Measurements from ENCODE around the gene CTDSP2. TPM values are rescaled to one million over a fixed set of nuclear protein-coding genes. Genes with fewer than 3 reads are reported as not detected.

CTDSP2 gene
- total RNA-seq, 1 donor from 2014 or later: 150 TPM

DNA sequence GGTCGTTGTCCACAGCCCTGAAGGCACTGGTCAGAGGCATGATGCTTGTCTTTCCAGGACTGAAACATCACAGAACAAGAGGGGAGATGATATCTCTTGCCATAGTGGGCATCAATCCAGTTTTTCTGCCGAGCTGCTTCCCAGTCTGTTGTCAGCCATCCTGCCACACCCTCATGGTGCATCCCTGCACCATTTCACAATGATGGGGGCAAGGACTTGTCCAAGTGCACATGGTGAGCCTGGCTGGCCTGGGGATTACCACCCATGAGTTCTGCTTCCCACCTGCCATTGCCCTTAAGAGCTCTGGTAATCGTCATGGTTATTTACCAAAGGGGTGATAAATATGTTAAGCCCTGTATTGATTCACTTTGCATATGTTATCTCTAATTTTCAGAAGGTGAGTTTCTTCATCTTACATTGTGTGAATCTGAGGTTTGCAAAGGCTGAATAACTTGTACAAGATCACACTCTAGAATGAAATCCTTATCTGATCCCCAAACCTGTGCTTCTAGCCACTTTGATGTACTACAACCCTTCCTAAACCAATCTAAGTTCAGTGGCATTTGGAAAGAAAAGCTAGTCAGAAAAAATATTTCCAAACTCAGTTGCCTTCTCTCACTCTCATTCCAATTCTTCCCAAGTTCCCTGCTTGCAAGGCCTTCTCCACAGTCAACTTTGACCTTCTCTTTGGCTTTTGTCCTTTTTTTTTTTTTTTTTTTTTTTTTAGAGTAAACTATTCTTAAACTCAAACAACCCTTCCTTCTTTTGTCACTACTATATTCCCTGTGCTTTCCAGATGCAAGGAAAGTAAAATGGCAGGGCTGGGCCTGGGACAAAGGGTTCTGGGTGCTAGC lies 30.3 kb downstream of the CTDSP2 start:
- no peak for DNase-seq (ENCODE audit: low spot score)

DNA sequence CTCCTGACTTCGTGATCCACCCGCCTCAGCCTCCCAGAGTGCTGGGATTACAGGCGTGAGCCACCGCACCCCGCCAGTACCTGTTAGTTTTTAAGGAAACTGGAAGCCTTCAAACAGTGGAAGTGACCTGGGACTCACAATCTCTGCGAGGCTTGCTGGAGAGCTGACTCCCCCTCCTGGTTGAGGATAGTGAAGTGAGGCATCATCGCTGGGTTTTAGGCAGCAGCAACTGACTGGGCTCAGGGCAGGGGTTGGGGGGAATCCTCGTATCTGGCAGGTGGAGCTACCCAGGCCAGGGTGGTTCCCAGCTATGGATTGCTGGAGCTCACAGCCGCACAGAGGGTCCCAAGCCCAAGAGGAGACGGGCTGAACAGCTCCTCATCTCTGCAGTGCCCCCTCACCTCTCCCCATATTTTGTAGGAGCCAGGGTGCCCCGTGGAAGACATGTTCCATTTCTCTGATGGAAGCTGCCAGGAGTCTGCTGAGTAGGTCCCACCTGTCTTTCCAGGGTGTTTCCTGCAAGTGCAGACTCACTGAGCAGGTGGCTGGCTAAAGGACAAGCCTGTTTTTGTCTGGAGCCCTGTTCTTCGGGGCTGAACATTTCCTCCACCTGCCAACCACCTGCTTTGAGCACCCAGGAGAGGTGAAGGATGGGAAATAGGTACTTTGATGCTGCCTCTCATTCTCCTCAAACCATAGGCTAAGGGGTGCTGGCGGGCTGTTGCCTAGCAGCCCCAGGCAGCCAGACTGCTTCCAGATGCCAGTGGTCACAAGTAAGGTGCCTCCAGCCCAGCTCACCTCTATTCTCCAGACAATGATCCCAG lies 31.1 kb downstream of the CTDSP2 start:
- no peak for DNase-seq (ENCODE audit: low spot score)

DNA sequence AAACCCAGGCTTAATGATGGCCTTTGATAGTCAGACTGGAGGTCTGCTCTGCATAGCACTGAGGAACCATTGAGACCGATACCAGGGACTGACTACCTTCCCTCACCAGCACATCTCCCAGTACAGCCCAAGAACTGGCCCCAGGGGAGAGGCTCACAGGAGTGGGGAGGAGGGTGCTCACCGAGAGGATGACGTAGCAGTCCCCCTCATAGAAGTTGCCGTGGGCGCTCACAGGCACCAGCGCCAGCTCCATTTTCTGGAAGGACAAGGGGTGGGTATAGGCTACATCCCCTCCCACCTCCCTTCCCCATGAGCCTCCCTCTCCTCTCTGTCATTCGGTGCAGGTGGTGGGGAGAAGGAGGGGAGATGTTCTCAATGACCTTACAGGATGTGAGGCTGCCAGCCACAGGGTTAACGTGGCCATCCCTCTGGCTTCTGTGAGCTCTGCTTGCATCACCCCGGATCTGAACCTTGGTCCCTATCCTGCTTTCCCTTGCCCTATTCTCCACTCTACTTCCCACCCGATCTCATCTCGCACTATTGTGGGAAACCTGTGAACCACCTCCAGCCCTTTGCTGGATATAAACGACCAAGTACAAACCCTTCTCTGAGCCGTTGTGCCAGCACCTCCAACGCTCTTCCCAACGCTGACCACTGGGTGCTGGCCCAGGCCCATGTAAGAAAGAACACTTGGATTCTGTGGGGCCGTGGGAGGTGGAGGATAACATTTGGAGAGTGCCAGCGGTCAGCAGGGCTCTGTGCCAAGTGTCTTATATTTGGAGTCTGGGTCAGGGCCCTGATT lies 32.4 kb downstream of the CTDSP2 start:
- DNase-seq (ENCODE audit: low spot score): no peak

DNA sequence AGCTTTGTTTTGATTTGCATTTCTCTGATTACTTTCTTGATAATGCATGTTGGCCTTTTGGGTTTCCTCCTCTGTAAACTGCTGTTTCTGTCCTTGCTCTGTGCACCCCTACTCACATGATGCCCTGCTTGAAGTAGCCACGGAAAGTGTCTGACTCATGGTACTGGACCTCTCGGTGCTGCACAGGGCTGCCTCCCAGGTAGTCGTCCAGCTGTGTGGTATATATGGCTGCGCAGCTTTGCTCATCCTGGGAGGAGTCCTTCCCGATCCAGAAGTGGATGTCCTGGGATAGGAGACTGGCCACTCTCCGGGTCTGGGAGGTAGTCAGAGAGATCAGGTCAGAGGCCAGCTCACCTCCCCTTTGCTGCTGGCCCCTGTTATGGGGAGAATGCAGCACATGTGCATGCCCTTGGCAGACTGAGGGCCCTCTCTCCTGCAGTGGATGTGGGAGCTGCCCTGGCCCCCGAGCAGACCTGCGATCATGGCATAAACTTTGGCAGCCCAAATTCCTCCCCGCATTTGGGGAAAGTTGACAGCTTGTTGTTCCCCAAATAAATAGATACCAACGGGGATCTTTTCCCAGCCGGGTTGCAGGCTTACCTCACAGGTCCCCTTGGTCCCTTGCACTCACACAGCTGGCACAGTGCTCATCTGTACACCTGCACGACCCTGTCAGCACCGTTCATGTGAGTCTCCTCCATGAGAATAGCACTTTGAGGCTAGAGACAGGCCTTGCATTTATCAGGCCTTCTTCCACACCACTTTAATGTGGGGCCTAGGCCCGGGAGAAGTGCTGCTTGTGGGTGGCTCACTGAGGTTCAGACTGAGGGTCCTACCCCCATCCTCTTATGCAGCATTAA lies 33.2 kb downstream of the CTDSP2 start:
- no peak for DNase-seq (ENCODE audit: low spot score)

DNA sequence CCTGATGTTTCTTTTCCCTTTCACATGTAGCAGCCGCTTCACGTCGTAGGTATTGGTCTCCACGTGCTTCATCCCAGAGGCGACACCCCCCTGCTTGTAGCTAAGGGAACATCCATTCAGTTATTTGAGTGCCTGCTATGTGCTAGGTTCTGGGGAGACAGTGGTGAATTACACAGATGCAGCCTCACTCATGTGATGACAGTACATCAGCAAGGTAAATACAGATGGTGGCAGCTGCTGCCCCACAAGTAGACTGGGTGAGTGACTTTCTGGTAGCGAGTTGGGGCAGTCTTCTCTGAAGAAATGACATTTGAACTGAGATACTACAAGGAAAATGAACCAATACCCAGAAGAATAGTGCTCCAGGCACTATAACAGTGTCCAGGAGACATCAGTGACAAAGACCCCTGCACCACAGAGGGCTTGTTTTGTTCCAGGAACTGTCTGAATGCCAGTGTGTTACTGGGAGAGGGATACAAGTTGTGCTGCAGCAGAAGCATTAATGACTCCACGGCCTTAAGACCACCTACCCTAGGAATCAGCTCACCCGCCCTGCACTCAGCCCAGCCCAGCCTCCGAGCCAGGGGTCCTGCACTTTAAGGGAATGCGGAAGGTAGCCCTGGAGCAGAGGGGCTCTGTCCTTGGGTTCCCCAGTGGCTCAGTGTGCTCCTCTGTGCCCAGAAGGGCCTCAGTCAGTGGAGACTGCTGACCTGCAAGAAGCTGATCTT lies 35.3 kb downstream of the CTDSP2 start:
- no peak for DNase-seq (ENCODE audit: low spot score)

DNA sequence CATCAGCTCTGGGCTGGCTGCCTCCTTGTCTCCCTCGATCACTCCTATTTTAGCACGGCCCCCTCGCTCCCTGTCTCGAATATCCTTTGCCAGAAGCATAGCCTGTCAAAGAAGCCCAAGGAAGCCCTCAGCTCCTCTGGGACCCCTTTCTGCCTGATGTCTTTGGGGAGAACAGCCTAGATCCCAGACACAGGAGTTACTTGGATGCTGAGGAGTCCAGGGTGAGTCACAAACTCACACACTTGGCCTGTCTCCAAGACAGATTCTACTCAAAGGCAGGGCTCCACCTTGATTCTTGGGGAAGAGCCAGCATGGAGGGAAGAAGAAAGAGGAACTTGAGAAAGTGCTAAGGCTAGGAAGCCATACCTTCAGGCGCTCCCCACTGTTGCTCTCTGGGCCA lies 36.1 kb downstream of the CTDSP2 start:
- DNase-seq (ENCODE audit: low spot score): no peak

DNA sequence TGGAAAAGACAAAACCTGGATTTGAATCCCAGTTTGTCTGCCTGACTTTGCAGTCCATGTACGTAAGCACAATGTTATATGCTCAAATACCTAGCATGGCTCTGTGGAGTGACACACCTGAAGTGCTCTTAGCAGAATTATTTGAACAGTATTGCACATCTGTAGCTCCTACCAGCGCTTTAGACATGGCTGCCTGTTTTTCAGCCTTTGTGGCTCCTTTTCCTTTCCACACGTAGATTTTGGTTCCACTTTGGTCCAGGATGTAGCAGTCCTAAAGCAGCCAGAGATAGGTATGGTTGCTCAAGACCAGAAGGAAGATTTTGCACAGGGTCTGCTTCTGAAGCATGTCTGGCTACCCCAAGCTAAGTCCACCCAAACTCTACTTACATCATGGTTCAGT lies 37.1 kb downstream of the CTDSP2 start:
- no peak for DNase-seq (ENCODE audit: low spot score)

DNA sequence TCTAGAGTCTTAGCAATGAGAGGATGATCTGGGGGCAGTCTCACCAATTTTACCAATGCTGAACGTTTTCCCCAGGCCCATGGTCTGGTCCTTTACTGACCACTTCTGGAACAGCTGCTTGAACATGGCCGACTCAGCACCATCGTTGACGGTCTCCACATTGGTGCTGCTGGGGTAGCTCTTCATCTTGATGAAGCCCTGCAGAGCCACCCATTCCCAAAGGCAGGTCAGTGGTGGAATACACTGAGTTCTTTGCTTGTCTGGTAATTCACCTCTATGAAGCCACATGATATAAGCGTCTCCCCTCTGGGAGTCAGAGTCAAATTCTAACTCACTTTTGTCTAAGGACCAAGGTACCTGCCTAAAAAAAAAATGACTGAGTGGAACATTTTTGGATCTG lies 38.2 kb downstream of the CTDSP2 start:
- no peak for DNase-seq (ENCODE audit: low spot score)

DNA sequence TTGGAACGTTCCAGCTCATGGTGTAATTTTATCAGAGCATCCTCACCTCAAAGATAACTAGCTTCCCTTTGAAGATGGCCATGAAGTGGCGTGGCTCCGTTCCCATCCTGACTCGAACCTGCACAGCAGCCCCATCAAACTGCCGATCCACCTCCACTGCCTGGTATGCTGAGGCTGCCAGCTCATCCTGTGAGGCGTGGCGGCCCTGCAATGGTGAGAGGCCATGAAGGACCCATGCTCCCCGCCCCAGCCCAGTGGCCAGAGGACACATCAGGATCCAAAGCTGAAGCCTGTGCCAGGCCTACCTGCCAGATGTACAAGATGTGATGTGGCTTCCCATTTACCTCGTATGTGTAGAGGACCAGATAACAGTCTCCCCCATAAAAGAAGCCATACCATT lies 39.2 kb downstream of the CTDSP2 start:
- DNase-seq (ENCODE audit: low spot score): no peak

DNA sequence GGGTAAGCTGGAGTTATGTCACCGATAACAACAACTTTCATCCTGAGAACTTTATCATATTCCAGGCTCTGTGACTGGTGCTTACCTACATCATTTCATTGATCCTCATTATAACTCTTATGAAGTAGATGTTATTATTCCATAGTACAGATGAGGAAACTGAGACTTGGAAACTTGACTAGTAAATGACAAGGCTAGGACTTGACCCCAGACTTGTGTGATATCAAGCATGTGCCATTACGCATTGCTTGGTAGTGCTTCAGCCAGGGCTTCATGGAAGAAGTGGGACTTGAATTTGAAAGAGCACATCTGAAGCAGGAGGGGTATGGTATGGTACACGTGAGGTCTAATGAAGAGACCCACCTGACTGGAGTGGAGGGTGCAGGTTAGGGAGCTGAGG lies 39.9 kb downstream of the CTDSP2 start:
- no peak for DNase-seq (ENCODE audit: low spot score)

DNA sequence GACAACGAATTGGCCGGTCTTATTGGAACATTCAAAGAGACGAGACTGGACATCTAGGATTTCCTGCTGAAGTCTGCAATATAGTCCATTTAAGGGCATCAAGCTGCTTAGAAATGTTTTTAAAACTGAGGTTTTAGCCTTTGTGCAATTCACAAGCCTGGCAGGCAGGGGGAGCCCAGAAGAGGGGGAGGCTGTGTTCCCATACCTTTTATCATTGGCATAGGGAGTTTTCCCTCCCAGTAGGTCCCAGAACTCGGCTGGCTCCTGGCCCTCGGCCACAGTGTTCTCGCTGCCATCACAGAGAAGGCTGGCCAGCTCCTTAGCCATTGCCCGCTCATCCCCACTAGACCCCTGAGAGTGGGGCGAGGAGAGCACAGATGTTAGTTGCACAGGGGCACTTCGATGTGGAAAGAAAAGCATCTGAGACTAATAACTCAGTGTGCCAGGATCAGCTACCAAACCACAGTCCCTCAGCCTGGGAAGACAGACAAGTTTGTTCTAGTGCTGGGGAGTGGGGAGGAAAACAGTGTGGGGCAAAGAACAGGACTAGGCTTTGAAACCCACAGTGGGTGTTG lies 43.1 kb downstream of the CTDSP2 start:
- no peak for DNase-seq (ENCODE audit: low spot score)

DNA sequence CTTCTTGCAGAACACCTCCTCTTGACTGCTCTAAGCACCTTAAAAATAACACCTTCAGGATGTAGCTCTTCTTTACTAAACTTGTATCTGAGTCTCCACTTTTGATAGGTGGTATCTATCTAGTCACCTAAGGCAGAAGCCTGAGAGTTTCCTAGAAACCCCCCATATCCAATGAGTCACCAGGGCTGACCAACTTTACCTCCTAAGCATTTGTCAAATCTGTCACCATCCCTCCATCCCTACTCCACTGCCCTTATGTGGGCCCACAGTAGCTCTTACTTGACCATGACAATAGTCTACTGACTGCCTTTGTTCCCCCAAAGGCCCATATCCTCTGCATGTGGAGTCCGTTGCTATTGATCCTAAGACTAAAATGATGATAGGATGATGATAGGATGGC lies 43.9 kb downstream of the CTDSP2 start:
- DNase-seq (ENCODE audit: low spot score): no peak

DNA sequence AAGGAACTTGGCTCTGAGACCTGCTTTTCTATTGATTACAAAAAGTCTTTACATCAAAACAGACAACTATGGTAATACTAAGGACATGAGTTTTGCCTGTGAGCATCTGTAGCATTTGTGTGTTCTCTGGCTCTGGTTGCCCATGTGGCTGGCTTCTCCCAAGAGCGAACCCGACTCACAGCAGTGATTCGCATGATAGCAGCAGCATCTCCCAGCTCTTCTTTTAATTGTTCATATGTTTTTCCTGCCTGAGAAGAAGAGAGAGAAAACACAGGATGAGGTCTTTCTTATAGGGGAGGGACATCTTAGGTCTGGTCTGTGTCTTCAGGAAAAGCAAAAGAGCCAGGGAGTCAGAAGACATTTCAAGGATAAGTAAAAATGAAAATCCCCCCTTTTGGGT lies 45.6 kb downstream of the CTDSP2 start:
- DNase-seq (ENCODE audit: low spot score): no peak

DNA sequence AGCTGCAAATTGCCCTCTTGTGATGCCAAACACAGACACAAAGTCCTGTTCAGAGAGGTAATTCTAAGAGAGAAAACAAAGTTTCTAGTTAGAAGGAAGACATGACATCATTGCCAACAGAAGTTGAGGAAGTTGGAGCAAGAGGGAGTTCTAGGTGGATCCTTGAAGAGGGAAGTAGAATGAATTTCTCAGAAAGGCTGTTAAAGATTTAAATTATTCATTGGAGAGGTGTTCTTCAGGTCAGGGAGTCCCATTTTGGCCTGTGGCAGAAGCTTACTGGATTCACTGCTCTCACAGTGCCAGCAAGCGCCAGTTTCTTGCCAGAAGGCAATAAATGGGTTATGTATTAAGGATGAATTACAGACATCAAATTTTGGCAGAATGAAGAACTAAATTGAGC lies 48.6 kb downstream of the CTDSP2 start:
- DNase-seq (ENCODE audit: low spot score): no peak

DNA sequence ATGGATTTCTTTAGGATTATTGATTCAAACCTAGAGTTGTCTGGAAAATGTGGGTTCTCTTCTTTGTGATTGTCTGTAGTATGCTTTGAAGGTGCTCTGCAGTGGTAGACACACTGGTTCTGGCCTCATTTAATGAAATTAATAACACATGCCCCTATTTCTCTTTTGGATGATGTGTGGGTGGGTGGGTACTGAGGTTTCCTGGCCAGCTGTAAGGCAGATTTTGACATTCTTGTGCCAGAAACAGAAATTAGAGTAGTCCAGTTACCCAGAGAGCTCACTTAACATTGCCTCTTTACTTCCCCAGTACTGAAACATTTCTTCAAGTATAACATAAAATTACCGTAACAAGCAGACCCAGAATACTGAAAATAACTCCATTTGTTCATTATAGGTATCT lies 49.5 kb downstream of the CTDSP2 start:
- DNase-seq (ENCODE audit: low spot score): no peak

DNA sequence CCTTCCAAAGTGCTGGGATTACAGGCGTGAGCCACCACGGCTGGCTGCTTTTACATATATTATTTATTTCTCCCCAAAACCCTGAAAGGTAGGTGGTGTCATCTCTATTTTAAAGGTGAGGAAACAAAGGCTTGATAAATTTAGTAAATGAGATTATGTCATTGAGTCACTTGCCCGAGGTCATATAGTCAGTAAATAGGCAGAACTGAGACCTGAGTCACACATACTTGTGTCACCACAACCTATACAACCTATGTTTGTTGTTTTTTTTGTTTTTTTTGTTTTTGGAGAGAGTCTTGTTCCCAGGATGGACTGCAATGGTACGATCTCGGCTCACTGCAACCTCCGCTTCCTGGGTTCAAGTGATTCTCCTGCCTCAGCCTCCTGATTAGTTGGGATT lies 51.2 kb downstream of the CTDSP2 start:
- no peak for DNase-seq (ENCODE audit: low spot score)

DNA sequence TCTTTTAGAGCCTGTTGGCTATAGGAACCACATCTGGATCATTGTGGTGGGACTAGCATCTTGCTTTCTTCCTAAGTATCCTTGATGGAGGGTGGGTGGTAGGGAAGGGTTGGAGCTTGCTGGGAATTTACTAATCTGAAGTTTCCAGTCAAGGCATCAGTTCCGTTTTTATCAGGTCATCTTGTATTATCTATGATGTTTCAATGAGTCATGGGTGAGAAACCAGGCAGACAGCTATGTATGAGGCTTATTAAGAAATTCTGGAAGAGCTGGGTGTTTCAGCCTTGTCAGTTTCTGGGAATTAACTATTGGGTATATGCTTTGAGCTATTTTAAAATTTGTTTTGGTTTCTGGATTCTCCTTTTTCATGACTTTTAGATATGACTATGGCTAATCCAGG lies 52.6 kb downstream of the CTDSP2 start:
- DNase-seq (ENCODE audit: low spot score): no peak

DNA sequence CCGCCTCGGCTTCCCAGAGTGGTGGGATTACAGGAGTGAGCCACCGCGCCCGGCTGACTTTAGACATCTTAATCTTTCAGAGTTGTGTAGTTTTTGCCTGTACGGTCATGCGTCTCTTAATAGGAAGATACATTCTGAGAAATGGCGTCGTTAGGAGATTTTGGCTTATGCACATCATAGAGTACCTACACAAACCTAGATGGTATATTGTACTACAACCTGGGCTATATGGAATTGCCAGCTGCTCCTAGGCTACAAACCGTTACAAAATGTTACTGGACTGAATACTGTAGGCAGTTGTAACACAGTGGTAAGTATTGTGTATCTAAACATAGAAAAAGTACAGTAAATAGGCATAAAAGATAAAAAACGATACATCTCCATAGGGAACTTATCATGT lies 62.7 kb downstream of the CTDSP2 start:
- no peak for DNase-seq (ENCODE audit: low spot score)

DNA sequence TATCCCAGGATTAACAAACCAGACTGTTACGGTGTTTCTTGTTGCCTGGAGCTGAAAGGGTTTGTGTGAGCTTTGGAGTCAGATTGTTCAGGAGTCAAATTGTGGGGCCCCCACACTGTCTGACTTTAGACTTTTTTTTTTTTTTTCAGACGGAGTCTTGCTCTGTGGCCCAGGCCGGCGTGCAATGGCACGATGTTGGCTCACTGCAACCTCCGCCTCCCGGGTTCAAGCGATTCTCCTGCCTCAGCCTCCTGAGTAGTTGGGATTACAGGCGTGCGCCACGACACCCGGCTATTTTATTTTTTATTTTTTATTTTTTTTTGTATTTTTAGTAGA lies 63.1 kb downstream of the CTDSP2 start:
- no peak for DNase-seq (ENCODE audit: low spot score)
